K562 (cell line): Measurements from ENCODE around the gene CRYM. TPM values are rescaled to one million over a fixed set of nuclear protein-coding genes. Genes with fewer than 3 reads are reported as not detected.

ENCODE experiments used
- ATAC-seq: fragments of 200-7000 bp; cut with Tn5 transposase; 3 replicates; pipeline ENCODE4 v1.9.1; 2020; ENCODE audit warnings: moderate library complexity
- BruUV-seq: library from RNA; stranded (reverse); fragments of 400-500 nt; replicated peaks from 2 replicates; lab custom pipeline; 2021; lab: Mats Ljungman, UMichigan
- CTCF ChIA-PET: fragments of 300-600 bp; formaldehyde crosslinking; extraction: SDS; loops from one replicate; lab custom pipeline; 2021; ENCODE audit warnings: low intra/inter-chr PET ratio; lab: Yijun Ruan, JAX
- POLR2A ChIA-PET: fragments of 300-600, 350-650 bp; sonication (Branson Sonifier 250); formaldehyde crosslinking; extraction: SDS; loops from one replicate; lab custom pipeline; 2021; ENCODE audit warnings: antibody characterized with exemption, inconsistent platforms; lab: Yijun Ruan, JAX
- DNase-seq, 4 experiments: peaks; one replicate each; pipeline versions ENCODE4 v3.0.0 to v3.0.0-alpha.2; 2011 to 2018; ENCODE audit warnings: low spot score in 3 of 4, mixed read lengths in 3 of 4; ENCODE audit errors: extremely low read depth in 1 of 4
- FAIRE-seq: peaks from 2 replicates; lab custom pipeline; 2011; peaks lifted over from hg19 to GRCh38; lab: Jason Lieb, UNC
- H2AFZ ChIP-seq: 2 replicates; pipeline ENCODE4 v1.6.0; 2011; ENCODE audit warnings: low read depth, low read length, control low read depth, inconsistent platforms
- H3K27ac ChIP-seq: fragments of 200-600 bp; 3 replicates; pipeline ENCODE4 v1.8.0; 2011; ENCODE audit warnings: low read depth, mild to moderate bottlenecking, control low read depth, inconsistent platforms, low read length, moderate library complexity, mixed read lengths; ENCODE audit errors: extremely low read depth
- H3K27me3 ChIP-seq, 2 experiments: fragments of 300-600 bp in 1 of 2; 2 replicates in 1 of 2; 3 replicates in 1 of 2; pipeline versions ENCODE4 v1.6.0 to v1.8.0; 2011; ENCODE audit warnings: inconsistent platforms in 2 of 2, low read length in 2 of 2, mild to moderate bottlenecking in 1 of 2, mixed read lengths in 1 of 2, moderate library complexity in 1 of 2; ENCODE audit not compliant: control insufficient read depth in 2 of 2, insufficient read depth in 2 of 2
- H3K36me3 ChIP-seq: fragments of 300-600 bp; 3 replicates; pipeline ENCODE4 v1.8.0; 2011; ENCODE audit warnings: mild to moderate bottlenecking, low read length, inconsistent platforms; ENCODE audit not compliant: control insufficient read depth, insufficient read depth
- H3K4me1 ChIP-seq, 2 experiments: fragments of 200-600 bp in 1 of 2; replicated peaks in 1 of 2; 2 replicates in 1 of 2; 3 replicates in 1 of 2; pipeline versions ENCODE4 v1.5.1 to v1.8.0; 2011; ENCODE audit warnings: inconsistent platforms in 2 of 2, low read length in 2 of 2, mild to moderate bottlenecking in 1 of 2, mixed read lengths in 1 of 2, moderate library complexity in 1 of 2; ENCODE audit not compliant: control insufficient read depth in 2 of 2, insufficient read depth in 2 of 2
- H3K4me2 ChIP-seq: 2 replicates; pipeline ENCODE4 v1.6.1; 2011; ENCODE audit warnings: low read length, control low read depth, inconsistent platforms, mixed read lengths; ENCODE audit not compliant: insufficient read depth
- H3K4me3 ChIP-seq: fragments of 200-600 bp; sonication (generic), shearing (Covaris generic); 2 replicates; pipeline ENCODE4 v1.5.1; 2016; ENCODE audit warnings: control low read depth, inconsistent platforms
- H3K79me2 ChIP-seq: fragments of 200-600 bp; 3 replicates; pipeline ENCODE4 v1.8.0; 2011; ENCODE audit warnings: low read length, inconsistent platforms; ENCODE audit not compliant: control insufficient read depth, insufficient read depth
- H3K9ac ChIP-seq, 2 experiments: 2 replicates each; pipeline versions ENCODE4 v1.6.0 to v1.6.1; 2011; ENCODE audit warnings: low read depth in 2 of 2, low read length in 2 of 2, control low read depth in 1 of 2, inconsistent platforms in 1 of 2, mild to moderate bottlenecking in 1 of 2, mixed read lengths in 1 of 2; ENCODE audit not compliant: insufficient read depth in 1 of 2
- H3K9me1 ChIP-seq: one replicate; pipeline ENCODE4 v1.6.0; 2011; ENCODE audit warnings: inconsistent platforms, mild to moderate bottlenecking, low read length, moderate library complexity; ENCODE audit not compliant: control insufficient read depth, insufficient read depth
- H3K9me3 ChIP-seq: replicated peaks from 2 replicates; pipeline ENCODE4 v1.5.1; 2011; ENCODE audit warnings: low read depth, low read length, inconsistent platforms; ENCODE audit not compliant: control insufficient read depth, insufficient read depth
- H4K20me1 ChIP-seq: replicated peaks from 2 replicates; pipeline ENCODE4 v1.6.1; 2011; ENCODE audit warnings: low read length, inconsistent platforms, mixed read lengths; ENCODE audit not compliant: control insufficient read depth, insufficient read depth
- DIDO1 ChIP-seq: fragments of 450-650 bp; IDR thresholded peaks from 2 replicates; pipeline ENCODE4 v1.6.1; 2016; ENCODE audit warnings: low read depth, missing biosample characterization, missing genetic modification characterization
- GATA2 ChIP-seq: sonication (generic); formaldehyde crosslinking; IDR thresholded peaks from 2 replicates; pipeline ENCODE4 v1.4.0; 2020; ENCODE audit warnings: mild to moderate bottlenecking, missing genetic modification reagents
- HEY1 ChIP-seq: fragments of 250-450 bp; sonication (Bioruptor Pico); IDR thresholded peaks from 2 replicates; pipeline ENCODE4 v1.5.0; 2020; ENCODE audit warnings: mild to moderate bottlenecking, moderate library complexity, borderline replicate concordance
- MEF2D ChIP-seq: conservative IDR thresholded peaks from 2 replicates; pipeline ENCODE4 v1.6.1; 2016; ENCODE audit warnings: low read depth, missing genetic modification characterization, missing compliant biosample characterization
- NFXL1 ChIP-seq: fragments of 450-650 bp; formaldehyde crosslinking; IDR thresholded peaks from 2 replicates; pipeline ENCODE4 v1.4.0; 2021; ENCODE audit warnings: mild to moderate bottlenecking
- ZFPM2 ChIP-seq: fragments of 250-450 bp; sonication (Bioruptor Pico); IDR thresholded peaks from 2 replicates; pipeline ENCODE4 v1.5.1; 2022; ENCODE audit warnings: mild to moderate bottlenecking
- ZNF175 ChIP-seq: fragments of 200-800 bp; sonication (Bioruptor generic); IDR thresholded peaks from 2 replicates; pipeline ENCODE4 v1.6.1; 2016; ENCODE audit warnings: low read depth, mild to moderate bottlenecking, missing genetic modification characterization, missing compliant biosample characterization
- WGBS: fragments of 100-300 bp; shearing (Covaris generic); methylation state at CpG from one replicate; pipeline ENCODE4 v1.1.6; 2016; ENCODE audit warnings: low coverage, mixed read lengths; ENCODE audit not compliant: insufficient coverage; ENCODE audit errors: missing lambda C conversion rate; 5-methylcytosine and 5-hydroxymethylcytosine counted together
- in situ Hi-C: fragments of 300-500 bp; cut with MboI; formaldehyde crosslinking; loops from 4 replicates; pipeline ENCODE4 v1.15.0; 2018; ENCODE audit warnings: inconsistent platforms, mixed read lengths
- intact Hi-C: fragments of 100-400 bp; cut with micrococcal nuclease; formaldehyde crosslinking; loops from 2 replicates; pipeline ENCODE4 v1.14.2; 2022
- polyA plus RNA-seq, 8 experiments: library from polyadenylated mRNA; depleted of rRNA in 4 of 8; stranded (reverse) in 5 of 8; unstranded in 3 of 8; fragments of >200 nt; fragmentation: Nextera tagmentation in 2 of 8; fragmentation: Illumina TruSeq in 1 of 8; extraction: Ambion mirVana in 2 of 8; extraction: Trizol in 1 of 8; gene quantifications; 2 replicates each; pipeline versions ENCODE4 v1.2.1 to v1.2.3, GENCODE V29; 2011 to 2014; ENCODE audit warnings: inconsistent platforms in 1 of 8, missing spikeins in 1 of 8
- total RNA-seq, 7 experiments: library from RNA; depleted of rRNA in 6 of 7; stranded (reverse); fragments of >200 nt in 6 of 7; fragmentation: Illumina TruSeq in 2 of 7; extraction: Trizol in 2 of 7; gene quantifications; 2 replicates each; pipeline versions ENCODE4 v1.2.1 to v1.2.3, GENCODE V29; 2011 to 2021; ENCODE audit warnings: low replicate concordance in 1 of 7
- TF ChIP-seq, protein P1 (sequence below): sonication (generic); formaldehyde crosslinking; IDR thresholded peaks from 2 replicates; pipeline ENCODE4 v1.8.1; 2023; ENCODE audit warnings: mild to moderate bottlenecking, missing genetic modification reagents, moderate library complexity

CRYM gene
- total and polyA plus RNA-seq, 9 of the 15 experiments (the other 6 are each of a cell fraction or from before 2014, with no cell fraction given): 0.08 to 0.98 (median 0.47) TPM

DNA sequence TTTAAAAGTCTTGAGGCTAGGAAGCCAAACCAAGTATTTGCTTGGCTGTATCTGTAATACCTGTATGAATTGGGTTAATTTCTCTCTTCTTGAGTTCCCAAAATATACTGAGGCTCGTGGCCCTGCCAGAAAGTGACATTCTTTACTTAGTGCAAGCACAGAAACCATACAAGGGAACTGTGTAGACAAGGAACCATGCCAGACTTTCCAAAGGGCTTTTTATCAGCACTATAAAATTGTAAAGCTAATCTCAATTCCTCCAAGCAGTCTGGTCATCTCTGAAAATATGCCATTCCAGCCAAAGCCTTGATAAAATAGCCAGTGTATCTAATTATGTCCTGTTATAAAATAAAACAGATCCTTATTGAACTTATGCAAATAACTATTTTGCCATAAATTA lies 7.2 kb upstream of the CRYM start:
- no peak overlapping the region for H3K4me3 ChIP-seq
- no peaks in the 10 kb centered on the region for H3K36me3 ChIP-seq
- no peak for DNase-seq
- H3K9me3 ChIP-seq: peaks cover 9% of the 10 kb centered on the region
- H3K9me1 ChIP-seq: no peaks in the 10 kb centered on the region
- peaks cover 0 to 7% of the 10 kb centered on the region in 2 experiments; a peak in 1 of 5 replicates for H3K4me1 ChIP-seq
- H4K20me1 ChIP-seq: no peaks in the 10 kb centered on the region
- no peaks in the 10 kb centered on the region for H3K79me2 ChIP-seq
- 0% methylated on average over 1 of the region's 1 CpG for WGBS
- no peak overlapping the region for H2AFZ ChIP-seq
- no peak for ATAC-seq
- TF ChIP-seq, protein P1, sequence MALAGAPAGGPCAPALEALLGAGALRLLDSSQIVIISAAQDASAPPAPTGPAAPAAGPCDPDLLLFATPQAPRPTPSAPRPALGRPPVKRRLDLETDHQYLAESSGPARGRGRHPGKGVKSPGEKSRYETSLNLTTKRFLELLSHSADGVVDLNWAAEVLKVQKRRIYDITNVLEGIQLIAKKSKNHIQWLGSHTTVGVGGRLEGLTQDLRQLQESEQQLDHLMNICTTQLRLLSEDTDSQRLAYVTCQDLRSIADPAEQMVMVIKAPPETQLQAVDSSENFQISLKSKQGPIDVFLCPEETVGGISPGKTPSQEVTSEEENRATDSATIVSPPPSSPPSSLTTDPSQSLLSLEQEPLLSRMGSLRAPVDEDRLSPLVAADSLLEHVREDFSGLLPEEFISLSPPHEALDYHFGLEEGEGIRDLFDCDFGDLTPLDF (CRISPR knock-in tag): no peak
- no peak for TF ChIP-seq GATA2 (CRISPR knock-in tag)
- TF ChIP-seq MEF2D (tag): no peak
- no peak for TF ChIP-seq HEY1 (CRISPR knock-in tag)
- TF ChIP-seq ZFPM2: no peak
- no peak for TF ChIP-seq ZNF175
- TF ChIP-seq NFXL1 (CRISPR knock-in tag): no peak
- TF ChIP-seq DIDO1: no peak
- no peaks in the 10 kb centered on the region for H3K27me3 ChIP-seq
- CTCF ChIA-PET: interaction anchor here (0.5 kb wide), 1 partner anchor 12 kb away, joined by 6 read pairs; no protein-coding TSS in a partner anchor
- POLR2A ChIA-PET: no interaction called here
- no peak overlapping the region for H3K4me2 ChIP-seq
- FAIRE-seq: no peak
- intact Hi-C loops: no loop called here
- H3K27ac ChIP-seq: no peak overlapping the region
- in situ Hi-C loops: no loop called here
- no peak overlapping the region for H3K9ac ChIP-seq
- BruUV-seq: no TSS peak
